ENCODE measurements around the gene AJM1.

Gene AJM1

DNA sequence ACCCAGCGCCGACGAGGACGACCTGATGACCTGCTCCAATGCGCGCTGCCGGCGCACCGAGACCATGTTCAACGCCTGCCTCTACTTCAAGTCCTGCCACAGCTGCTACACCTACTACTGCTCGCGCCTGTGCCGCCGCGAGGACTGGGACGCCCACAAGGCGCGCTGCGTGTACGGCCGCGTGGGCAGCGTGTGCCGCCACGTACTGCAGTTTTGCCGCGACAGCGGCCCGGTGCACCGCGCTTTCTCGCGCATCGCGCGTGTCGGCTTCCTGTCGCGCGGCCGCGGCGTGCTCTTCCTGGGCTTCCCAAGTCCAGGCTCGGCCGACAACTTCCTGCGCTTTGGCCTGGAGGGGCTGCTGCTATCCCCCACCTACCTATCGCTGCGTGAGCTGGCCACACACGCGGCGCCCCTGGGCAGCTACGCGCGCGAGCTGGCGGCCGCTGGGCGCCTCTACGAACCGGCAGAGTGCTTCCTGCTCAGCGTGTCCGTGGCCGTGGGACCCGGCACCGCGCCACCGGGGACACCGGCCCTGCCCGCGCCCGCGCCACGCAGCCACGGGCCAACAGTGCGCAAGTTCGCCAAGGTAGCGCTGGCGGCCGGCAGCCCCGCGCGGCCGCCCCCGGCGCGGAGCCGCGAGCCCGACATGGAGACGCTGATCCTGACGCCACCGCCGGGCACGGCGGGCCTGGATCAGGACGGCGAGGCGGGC, 4.3 kb downstream of the AJM1 start:
- DNase-seq, result no peak

DNA sequence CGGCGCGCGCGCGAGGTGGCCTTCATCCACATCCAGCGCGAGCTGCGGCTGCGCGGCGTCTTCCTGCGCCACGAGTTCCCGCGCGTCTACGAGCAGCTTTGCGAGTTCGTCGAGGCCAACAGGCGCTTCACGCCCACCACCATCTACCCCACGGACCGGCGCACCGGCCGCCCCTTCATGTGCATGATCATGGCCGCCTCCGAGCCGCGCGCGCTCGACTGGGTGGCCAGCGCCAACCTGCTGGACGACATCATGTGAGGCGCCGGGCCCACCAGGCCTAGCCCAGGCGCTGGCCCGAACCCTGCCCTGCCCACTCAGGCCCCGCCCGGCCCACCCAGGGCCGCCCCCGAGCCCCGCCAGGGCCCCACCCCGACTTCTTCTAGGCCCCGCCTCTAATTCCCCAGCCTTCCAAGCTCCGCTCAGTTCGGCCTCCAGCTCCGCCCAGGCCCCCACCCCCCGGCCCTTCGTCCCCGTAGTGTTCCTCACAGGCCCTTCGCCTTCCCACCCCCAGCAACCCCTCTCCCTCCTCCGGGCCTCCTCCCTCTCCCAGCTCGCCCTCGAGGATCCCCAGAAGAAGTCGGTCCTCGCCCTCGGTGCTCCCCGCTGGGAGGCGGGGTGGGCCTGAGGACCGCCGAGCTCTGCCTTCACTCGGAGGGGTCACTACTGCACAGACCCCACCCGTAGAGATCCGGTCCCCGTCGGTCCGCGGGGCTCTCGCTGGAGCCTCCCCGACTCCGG, 5.0 kb downstream of the AJM1 start:
- no peak for DNase-seq

- peak; percentile 90 for DNase-seq
Observed at GRCh38 chr9:136847826-136848392, 5.6 kb downstream of the AJM1 start.

DNA sequence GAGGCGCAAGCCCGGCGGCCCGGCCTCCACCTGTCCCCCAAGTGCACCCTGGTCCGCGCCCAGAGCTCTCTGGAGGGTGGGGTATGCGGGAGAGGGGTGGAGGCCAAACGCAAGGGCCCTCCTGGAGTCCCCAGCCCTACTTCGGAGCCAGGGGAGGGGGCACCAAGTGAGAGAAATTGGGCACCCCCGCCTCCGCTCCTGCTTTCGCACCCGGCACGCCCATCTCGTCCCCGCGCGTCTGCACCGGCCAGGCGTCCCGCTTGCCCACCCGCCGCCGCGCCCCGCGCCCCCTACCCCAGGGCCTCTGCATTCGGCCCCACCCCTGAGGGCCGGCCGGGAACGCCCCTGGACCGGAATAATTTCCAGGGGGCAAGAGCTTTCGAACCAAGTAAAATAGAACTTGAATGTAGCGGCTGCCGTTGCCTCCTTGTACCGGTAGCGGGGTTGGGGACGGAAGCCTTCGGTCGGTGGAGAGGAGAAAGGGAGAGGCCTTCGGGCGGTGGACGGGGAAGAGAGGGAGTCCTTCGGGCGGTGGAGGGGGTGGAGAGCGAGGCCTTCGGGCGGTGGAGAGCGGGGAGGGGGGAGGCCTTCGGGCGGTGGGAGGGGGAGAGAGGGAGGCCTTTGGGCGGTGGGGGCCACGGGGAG, 6.2 kb downstream of the AJM1 start:
- peak; percentile 71 for DNase-seq

- DNase-seq, result peak; percentile 99
Observed at GRCh38 chr9:136849038-136849959, 7.0 kb downstream of the AJM1 start, which contains the start of gene PHPT1. PHPT1 (plus strand) TSS chr9:136849409; CDS start chr9:136849431, 22 bp downstream.

DNA sequence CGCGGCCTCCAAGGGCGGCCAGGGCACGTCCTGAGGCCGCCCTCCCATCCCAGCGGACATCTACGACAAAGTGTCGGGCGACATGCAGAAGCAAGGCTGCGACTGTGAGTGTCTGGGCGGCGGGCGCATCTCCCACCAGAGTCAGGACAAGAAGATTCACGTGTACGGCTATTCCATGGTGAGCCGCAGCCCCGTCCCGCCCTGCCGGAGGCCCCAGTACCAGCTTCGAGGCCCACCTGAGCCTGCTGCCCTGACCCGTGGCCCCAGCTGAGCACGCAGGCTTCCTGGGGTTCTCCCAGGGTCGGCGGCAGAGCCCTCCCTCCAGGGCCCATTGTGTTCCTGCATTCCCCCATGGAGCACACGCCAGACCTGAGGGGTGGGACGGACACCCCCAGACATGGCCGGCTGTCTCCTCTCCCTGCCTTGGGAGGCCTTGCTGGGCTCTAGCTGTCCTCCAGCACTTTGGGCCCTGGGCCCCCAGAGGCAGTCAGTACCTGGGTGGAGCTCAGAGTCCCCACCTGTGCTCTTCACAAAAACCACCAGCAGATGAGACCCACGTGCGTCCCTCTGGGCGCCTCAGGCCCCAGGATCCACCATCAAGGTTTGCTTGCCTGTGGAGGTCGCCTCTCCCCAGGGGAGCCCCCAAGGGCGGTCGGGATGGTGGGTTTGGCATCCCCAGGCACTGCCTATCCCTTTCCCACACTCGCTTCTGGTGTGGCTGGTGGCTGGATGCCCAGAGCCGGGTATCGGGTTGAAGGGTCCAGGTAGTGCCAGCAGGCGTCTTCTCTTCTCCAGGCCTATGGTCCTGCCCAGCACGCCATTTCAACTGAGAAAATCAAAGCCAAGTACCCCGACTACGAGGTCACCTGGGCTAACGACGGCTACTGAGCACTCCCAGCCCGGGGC, 7.9 kb downstream of the AJM1 start:
- no peak for DNase-seq

DNA sequence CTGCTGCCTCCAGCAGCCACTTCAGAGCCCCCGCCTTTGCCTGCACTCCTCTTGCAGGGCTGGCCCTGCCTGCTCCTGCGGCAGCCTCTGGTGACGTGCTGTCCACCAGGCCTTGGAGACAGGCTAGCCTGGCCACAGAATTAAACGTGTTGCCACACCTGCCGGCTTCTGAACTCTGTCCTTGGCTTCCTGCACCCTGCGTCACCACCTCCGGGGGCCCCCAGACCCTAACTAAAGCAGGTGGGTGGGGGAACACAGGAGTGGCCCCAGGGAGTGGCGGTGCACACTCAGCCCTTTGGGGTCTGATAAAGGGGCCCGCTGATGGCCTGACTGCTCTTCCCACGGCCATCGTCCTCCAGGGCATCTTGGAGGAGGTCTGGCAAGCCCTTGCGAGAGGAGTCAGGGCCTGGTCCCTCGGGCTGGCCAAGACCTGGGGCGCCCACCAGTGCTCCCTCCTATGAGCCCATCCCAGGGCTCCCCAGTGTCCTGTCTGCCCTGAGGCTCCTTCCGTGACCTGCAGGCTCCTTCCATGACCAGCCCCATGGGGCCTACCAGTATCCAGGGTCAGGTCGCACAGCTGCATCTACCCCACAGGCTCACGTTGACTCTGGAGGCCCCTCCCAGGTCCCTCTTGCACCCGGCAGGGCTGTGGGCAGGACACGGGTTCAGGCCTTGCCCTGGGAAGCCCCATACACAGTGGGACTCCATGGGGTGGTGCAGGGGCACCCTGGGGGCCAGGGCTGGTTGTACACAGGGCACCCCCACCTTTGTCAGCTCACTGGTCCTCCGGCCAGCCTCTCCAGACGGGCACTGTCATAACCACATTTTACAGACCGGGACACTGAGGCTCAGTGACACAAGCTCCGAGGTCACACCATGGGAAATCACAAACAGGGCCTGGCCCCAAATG, 8.8 kb downstream of the AJM1 start:
- DNase-seq, result no peak

GRCh38 chr9:136851941-136852663, 9.8 kb downstream of the AJM1 start, which contains the start of gene MAMDC4:
MAMDC4 (plus strand) TSS chr9:136852346; CDS start chr9:136852417, 71 bp downstream.
- no peak for DNase-seq

DNA sequence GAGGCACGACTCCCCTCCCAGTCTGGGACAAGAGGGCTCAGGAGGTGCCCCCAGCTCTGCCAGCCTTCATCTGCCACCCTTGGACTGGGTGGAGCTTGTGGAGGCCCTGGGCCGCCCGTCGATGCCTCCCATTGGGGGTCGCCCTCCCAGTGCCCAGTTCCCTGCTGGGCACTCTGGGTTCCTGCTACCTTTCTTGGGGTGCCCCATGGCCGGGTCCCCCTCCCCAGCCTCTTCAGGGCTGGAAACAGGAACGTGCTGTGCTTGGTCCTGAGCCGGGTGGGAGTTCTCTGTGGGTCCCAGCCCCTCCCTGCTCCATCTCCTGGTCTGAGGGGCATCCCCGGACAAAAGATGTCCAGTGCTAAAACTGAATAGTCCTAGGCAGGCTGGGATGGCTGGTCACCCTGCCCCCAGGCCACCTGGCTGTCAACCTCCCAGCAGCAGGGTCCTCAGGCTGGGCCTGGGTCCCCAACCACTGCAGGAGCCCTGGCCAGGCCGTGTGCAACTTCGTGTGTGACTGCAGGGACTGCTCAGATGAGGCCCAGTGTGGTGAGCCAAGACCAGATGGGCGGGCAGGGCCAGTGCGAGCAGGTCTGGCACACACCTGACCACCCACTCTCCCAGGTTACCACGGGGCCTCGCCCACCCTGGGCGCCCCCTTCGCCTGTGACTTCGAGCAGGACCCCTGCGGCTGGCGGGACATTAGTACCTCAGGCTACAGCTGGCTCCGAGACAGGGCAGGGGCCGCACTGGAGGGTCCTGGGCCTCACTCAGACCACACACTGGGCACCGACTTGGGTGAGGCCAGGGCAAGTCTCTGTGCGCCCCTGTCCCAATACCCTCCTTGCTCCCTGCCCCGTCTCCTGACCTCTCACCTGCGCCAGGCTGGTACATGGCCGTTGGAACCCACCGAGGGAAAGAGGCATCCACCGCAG, 10.7 kb downstream of the AJM1 start:
- DNase-seq, result no peak

DNA sequence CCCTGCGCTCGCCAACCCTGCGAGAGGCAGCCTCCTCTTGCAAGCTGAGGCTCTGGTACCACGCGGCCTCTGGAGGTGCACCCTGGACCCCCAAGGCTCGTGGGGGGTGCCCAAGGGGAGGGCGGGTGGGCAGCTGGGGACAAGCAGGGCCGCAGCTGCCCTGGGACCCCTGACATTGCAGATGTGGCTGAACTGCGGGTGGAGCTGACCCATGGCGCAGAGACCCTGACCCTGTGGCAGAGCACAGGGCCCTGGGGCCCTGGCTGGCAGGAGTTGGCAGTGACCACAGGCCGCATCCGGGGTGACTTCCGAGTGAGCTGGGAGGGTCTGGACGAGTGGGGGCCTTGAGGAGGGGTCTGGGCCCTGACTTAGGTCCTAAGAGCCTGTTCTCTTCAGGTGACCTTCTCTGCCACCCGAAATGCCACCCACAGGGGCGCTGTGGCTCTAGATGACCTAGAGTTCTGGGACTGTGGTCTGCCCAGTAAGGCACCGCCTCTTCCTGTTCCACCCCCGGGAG, 11.4 kb downstream of the AJM1 start:
- no peak for DNase-seq

- DNase-seq, result no peak
Observed at GRCh38 chr9:136854113-136854841, 12.0 kb downstream of the AJM1 start.

- DNase-seq, result no peak
Observed at GRCh38 chr9:136854842-136855460, 12.7 kb downstream of the AJM1 start.

GRCh38 chr9:136855461-136856078, 13.3 kb downstream of the AJM1 start:
- DNase-seq, result no peak

- no peak for DNase-seq
Observed at GRCh38 chr9:136856079-136856476, 13.8 kb downstream of the AJM1 start.

GRCh38 chr9:136856541-136857141, 14.4 kb downstream of the AJM1 start:
- DNase-seq, result no peak

DNA sequence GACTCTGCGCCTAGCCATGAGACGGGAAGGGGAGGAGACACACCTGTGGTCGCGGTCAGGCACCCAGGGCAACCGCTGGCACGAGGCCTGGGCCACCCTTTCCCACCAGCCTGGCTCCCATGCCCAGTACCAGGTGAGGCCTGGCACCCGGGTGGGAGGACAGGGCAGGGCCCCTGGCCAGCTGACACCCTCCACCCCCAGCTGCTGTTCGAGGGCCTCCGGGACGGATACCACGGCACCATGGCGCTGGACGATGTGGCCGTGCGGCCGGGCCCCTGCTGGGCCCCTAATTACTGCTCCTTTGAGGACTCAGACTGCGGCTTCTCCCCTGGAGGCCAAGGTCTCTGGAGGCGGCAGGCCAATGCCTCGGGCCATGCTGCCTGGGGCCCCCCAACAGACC, 14.9 kb downstream of the AJM1 start:
- peak; percentile 61 for DNase-seq
